HPDE6-E6E7 (cell line): ENCODE results near the gene PPP2R2C.

Experiments
- DNase-seq: peaks from one replicate; pipeline ENCODE4 v3.0.0; 2011; ENCODE audit warnings: missing footprints; ENCODE audit errors: extremely low spot score

The PPP2R2C gene

DNA sequence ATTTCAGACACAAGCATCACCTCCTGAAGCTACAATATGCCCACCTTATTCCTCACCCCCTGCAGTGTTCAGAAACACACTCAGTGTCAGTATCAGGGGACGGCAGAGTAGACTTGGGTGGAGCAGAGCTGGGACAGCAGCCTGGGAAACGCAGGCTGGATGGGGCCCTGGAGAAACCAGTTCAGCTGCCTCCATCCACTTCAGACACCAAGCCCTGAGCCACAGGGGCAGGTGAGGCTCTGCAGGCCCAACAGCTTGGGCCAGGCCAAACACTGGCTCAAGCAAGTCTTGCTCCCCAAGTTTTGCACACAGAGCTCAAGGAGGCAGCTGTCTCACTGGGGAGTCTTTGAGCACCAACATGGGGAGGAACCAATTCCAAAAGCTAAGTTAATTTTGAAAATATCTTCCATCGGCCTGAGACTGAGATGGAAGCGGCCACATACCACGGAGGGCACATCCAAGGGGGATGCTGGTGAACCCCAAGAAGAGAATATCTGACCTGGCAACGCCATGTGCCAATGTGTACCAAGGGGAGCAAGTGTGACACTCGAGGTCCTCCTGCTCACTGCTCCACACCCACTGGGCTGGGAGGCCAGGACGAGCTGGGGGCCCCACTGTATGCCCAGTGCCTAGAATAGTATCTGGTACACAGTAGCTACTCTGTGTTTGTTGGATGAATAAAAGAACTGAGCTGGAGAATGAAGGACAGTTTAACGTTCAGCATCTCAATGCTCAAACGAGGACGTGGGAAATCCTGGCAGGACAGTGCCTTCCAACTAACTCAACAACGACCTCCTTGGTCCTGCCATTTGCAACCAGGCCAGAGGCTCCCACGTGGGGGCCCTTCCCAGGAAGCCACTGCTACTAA, 45.6 kb downstream of the PPP2R2C start:
- DNase-seq: no peak

DNA sequence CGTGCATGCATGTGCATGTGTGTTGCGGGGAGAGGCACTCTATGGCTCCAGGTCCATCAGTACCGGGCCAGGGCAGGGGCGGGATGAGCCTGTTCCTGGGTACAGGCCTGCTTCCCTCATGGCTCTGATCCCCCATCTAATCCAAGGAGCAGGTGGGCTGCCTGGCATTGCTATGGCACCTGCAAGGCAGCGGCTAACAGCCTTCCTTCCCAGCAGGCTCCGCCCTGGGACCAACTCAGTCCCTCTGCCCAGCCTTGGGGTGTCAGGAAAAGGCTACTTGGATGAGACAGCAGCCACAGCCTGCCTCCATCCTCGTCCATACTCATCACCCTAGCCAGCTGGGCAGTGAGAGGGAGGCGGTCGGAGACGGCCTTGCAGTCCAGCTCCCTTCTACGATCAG, 46.5 kb downstream of the PPP2R2C start:
- no peak for DNase-seq

DNA sequence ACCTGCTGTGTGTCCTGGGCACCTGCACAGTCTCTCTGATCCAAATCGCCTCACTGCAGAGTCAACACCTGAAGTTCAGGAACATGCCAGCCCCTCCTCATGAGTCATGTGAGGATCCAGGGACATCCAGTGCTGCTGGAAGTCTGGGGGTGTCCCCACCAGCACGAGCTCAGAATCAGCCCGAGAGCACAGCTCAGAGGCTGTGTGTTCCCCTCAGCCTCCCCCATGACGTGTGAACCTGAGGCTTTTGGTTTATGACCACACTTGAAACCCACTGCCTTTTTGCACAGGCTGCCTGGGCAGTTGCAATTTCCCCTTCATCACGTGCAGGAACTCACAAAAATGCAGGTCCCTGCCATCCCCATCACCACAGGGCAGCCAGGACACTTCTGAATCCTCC, 47.1 kb downstream of the PPP2R2C start:
- no peak for DNase-seq

DNA sequence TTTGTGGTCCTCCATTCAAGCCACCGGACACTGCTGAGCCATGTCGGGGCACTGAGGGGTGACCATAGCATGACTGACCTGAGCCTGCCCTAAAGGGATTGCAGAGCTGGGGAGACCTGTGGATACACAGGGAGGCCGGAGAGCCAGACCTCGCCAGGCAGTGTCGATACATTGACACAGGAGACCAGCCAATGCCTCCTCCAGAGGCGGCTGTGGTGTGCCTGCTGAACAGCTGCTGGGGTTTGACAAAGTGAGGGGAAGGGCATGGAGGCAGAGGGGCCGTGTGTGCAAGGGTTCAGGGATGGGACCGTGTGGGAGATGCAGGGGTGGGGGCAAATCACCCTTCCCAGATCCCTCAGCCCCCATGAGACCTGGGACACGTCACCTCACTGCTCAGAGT, 48.0 kb downstream of the PPP2R2C start:
- DNase-seq: no peak

DNA sequence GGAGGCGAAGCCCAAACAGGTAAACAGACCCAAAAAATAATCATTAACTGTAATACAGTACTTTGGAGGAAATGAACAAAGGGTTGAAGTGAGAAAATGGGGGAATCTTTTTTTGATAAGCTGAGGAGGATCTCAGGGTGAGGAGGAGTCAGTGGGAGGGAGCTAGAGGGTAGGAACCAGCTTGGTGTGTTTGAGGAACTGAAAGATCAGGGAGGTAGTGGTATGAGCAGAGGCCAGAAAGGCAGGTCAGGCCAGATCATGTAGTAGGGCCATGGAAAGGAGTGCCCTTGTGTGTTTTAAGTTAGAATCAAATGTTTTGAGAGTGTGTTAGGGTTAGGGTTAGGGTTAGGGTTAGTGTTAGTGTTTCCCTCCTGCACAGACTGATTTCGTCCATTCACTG, 48.8 kb downstream of the PPP2R2C start:
- DNase-seq: no peak

DNA sequence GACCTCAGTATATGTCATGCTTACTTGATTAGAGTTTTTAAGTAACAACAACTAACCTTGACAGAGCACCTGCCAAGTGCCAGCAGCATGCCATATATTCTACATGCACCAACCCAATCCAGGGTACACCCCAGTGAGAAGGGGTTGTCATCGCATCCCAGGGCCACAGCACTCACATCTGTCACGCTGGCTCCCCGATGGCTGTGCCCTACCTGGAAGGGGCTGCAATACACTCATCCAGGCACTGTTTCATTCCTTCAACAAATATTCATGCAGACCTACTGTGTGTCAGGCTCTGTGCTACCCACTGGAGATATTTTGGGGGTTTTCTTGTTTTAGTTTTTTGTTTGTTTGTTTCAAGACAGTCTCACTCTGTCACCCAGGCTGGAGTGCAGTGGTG, 49.5 kb downstream of the PPP2R2C start:
- DNase-seq: no peak

DNA sequence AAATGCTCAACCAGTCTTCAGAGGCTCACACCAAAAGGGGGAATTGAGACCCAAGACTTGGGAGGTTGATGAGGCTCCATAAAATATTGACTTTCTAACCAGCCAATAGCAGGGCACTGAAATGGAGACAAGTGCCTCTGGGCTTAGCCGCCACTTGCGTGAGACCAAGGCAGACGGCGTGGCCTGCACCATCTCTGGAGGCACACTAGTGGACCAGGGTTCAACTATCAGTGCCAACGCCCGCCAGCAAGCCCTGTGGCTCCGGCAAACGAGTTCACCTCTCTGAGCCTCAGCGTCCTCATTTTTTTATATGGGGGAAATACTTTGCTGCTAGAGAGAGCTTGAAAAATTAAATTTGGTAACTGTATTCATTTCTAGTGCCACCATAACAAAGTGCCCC, 50.3 kb downstream of the PPP2R2C start:
- DNase-seq: no peak

DNA sequence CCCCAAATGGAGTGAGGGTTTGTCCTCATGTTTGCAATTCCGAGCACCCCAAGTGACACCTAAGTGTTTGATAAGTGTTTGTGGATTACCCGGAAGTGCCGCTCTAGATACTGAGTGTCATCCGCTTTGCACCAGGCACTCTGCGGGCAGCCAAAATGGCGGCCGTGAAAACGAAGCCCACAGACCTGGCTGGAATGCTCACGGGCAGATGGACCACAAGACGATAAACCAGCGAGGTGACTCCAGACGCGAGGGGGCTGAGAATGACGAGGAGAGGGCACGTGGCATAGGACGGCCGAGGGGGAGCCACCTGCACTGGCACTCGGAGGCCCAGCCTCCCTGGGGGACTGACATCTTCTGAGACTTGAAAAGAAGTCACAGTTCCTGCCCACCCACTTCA, 51.0 kb downstream of the PPP2R2C start:
- DNase-seq: no peak

DNA sequence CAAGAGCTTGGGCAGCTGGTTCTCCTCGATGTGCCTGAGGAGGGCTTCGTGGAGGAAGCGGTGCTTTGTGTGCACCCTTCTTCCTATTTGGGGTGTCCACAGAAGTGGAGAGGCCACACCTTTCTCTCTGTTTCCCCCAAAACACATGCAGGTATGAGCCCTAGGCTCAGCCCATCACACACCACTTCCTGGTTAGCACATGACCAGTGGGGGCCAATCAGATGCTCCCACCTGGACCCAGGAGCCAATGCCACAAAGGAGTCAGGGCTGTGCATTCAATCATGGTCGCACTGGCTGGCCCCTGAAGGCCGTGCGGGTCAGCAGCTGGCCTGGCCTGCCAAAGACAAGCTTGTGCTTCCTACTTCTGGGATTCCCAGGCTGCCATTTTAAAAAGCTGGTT, 51.4 kb downstream of the PPP2R2C start:
- DNase-seq: no peak

DNA sequence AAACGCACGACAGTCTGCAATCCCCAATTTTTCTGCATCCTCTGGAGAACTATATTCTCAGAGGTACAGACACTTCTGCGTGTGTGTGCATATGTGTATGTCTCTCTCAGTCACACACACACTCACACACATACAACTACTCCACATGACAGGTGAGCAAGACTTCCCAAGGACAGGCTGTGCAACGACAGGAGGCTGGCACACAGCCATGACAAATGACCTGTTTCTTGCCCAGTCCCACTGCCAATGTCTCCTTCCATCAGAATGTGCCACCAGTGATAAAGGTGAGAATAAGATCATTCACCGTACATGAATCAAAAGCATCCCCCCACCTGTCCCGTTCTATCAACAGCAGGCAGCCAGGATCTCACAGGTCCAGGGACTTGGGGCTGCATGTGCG, 52.4 kb downstream of the PPP2R2C start:
- no peak for DNase-seq

DNA sequence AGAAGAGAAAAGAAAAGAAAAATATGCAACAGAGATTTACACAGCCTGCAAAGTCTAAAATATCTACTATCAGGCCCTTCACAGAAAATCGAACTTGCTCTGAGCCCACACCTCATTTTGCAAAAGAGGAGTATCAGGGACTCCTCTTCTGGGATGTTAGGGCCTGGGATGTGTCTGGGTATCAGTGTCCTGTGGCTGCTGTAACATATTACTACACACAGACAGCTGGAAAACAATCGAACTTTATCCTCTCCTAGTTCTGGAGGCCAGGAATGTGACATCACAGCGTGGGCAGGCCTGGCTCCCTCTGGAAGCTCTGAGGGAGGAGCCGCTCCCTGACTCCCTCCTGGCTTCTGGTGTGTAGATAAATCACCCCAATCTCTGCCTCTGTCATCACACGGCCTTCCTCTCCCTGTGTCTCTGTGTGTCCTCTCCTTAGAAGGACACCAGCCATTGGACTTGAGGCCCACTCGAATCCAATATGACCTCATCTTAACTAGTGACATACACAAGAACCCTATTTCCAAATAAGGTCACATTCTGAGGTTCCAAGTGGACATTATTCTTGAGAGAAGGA, 52.9 kb downstream of the PPP2R2C start:
- DNase-seq: no peak

DNA sequence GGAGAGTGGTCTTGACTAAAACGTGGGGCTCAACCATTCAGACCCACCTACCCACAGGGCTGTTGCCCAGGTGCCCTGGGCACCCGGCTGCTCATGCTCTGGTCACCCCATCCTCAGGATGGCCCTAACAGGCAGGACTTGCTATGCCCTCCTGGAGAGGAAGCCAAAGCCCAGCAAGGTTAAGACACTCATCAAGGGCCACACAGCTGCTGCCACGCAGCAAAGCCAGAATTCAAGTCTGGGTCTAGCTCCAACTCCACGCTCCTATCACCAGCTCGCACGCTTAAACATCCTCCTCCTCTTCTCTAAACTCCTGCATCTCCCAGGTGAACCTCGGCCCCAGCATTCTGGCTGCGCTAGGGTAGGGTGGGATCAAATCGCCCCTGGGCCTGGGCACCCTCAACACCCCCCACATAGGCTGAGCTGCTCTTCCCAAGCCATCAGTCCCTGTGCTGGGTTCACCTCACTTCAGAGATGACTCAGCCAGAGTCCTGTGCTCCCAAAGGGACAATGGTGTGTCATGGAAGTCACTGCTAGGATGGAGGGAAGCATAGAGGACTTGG, 54.1 kb downstream of the PPP2R2C start:
- no peak for DNase-seq

DNA sequence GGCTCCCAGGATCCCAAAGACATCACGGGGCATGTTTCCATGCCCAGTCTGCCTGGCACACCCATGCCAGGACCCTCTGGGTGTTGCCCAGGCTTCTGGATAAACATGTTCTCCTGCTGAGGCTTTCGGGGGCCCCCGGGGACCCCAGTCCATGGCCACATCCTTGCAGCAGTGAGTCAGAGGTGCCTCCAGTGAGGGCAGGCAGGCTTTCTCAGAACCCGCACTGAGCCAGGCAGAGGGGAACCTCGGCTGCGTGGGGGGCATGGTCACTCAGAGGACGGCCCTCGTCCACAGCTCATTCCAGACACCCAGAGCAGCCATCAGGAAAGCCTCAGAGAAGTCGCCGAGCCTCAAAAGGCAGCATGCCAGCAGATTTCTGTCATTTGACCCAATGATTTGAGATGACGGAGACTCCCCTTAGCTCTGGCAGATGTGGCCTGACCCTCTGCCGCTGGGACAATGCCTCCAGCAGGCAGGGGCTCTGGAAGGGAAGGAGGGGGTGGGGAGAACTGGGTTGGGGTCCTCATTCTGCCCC, 54.8 kb downstream of the PPP2R2C start:
- DNase-seq: no peak

DNA sequence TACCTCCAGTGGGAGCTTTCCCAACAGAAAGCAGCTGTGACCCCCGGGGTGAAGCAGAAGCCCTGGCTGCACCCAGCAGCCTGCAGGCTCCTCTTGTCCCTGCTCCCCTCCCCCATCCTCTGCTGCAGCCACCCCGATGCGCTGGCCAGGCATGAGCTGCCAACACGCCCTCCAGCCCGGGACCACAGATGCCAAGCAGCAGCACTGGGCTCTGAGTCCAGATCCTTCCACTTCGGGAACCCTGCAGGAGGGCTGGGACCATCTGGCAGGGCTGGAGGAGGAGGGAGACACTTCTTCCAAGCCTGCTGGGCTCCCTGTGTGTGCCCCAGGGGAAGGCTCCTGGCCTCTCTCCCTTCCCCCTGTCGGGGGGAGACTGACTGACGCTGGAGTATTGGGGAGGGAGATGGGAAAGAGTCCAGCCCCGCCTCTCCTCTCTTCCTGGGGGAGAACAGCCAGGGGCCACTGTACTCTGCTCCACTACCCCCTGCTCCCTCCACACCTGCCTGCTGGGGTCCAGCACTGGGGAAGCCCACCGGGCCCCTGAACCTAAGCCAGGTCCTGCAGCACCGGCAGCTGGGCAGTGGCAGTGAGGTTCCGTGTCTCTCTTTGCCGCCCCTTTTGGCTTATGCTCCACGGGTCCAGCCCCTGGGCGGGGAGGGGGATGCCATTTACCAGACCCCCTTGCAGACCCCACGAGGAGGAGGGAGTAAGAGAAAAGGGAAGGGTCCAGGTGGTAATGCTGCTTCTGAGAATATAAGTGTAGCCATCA, 55.7 kb downstream of the PPP2R2C start:
- no peak for DNase-seq

DNA sequence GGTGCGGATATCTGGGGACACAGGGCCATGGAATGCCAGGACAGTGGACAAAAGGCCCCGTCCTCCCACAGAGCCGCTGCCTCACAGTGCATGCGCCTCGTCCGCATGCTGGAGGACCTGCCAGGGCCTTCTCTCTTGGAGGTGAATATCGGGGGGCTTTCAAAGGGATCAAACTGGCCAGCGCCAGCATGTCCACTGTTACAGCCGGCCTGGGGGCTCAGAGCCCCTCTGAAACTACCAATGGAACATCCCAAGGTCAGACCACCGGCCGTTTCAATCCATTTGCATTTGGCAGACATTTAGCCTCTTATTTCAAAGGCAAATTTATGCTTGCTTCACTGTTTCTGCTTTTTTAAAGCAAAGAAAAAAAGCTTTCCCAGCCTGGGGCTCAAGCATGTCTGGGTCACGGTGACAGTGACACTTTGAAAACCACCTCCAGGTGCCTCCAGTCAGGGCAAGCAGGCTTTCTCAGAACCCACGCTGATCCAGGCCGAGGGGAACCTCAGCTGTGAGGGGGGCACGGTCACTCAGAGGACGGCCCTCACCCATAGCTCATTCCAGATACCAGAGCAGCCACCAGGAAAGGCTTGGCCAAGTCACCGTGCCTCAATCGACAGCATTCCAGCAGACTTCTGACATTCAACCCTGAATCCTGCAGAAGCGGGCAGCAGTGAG, 57.2 kb downstream of the PPP2R2C start:
- no peak for DNase-seq

DNA sequence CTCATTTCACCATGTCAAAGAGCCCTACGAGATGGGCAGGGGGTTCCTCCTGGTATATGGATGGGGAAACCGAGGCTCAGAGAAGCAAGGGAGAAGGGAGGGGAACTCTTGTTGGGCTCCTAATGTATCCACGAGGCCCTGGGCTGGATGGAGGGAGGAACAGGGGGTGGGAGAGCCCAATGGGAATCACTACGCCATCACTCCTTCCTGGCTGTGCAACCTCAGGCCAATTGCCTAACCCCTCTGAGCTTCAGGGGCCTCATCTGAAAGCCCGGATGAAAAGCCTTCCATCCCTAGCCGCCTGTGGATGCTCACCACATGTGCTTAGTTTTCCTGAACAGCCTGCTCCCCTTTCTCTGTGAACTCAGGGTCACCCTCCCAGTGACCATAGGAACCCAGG, 57.8 kb downstream of the PPP2R2C start:
- DNase-seq: no peak

DNA sequence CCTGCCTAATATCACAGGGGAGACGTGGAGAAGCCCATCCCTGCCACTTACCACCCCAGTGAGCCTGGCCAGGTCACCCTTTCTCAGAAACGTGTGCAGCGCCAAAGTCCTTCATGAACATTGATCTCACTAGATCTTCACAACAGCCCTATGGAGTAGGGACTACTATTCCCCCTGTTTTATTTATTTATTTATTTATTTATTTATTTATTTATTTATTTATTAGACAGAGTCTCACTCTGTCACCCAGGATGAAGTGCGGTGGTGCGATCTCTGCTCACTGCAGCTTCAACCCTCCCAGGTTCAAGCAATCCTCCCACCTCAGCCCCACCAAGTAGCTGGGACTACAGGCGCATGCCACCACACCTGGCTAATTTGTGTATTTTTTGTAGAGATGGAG, 61.8 kb downstream of the PPP2R2C start:
- DNase-seq: no peak

DNA sequence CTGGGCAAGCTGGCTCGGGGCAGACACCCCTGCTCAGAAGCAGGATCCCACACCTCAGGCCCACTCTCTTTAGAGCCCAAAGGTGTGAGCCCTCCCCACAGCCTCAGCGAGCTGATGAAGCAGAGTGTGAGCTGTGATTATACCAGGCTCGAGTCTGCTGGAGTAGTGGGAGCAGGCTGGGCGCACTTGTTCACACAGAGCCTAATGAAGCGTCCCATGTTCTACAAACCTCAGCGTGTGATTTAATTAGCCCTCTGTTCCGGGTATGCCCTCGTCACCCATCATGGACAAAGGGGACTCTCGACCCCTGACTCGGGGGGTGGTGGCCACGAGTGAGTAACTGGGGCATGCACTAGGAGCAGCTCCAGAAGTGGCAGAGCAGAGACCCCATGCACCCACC, 62.3 kb downstream of the PPP2R2C start:
- no peak for DNase-seq

DNA sequence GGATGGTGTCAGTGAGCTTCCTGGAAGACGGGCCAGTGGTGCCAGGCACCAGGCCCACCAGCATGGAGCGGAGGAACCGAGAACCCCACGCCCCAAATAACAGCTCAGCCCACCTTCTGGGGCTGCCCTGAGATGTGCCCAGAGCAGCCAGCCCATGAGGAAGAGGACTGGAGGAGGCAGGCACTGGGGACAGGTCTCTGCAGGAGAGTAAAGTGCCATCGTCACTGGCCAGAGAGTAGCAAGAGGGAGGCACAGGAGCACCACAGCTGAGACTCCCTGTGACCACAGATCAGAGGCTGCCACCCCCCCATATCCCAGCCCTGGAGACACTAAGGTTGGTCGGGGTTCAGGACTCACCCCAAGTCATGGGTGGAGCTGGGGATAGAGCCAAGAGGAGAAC, 63.0 kb downstream of the PPP2R2C start:
- DNase-seq: no peak

DNA sequence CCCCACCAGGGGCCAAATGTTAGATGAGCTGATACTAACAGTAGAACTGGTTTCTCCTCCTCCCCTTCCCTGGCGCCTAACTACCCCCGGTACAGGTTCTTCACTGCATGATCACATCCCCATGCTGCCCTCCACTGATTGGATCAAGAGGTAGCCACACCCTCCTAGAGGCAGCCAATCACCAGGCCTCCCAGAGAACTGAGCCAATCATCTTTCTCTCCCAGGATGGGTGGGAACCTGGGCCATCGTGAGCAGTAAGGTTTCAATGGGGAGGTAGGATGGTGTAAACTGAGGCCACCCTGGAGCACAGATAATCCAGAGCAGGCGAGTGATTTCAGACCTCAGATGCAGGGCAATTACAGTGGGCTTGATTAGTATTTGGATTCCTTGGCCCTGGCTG, 64.2 kb downstream of the PPP2R2C start:
- no peak for DNase-seq

DNA sequence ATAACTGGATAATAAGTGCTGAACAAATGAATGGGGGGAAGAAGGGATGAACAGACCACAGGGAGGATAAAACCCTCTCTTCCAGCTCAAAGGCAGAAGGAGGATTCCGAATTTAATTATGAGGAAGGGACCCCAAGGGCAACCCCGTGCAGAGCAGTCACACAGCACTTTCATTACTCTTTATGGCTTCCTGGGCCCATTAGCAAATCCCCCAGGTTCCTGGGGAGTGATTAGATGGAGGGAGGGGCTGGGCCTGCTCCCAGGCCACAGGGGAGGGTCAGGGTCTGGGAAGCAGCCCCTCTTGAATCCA, 67.1 kb downstream of the PPP2R2C start:
- DNase-seq: no peak
